ENCODE results near the gene PLS3.
"Not testable (repeated sequence)": the region's sequence is repeated elsewhere in the genome, so short reads cannot be mapped to it uniquely, and the experiment has no call there.

Gene PLS3
- 2.0 to 70.7 (median 17.8) reads per million in 17 experiments for total RNA-seq

- DNase-seq = peak; percentile 1 to 38 (median 12)
Observed at GRCh38 chrX:115560978-115561604, at the start of gene PLS3. PLS3 (plus strand) TSS chrX:115561174; CDS start chrX:115610251, 49,077 bp downstream.

GRCh38 chrX:115518113-115518512, 42.9 kb upstream of the PLS3 start:
- no peak for DNase-seq

GRCh38 chrX:115521741-115522140, 39.2 kb upstream of the PLS3 start:
- no peak for DNase-seq

- no peak for DNase-seq
Observed at GRCh38 chrX:115522952-115523351, 38.0 kb upstream of the PLS3 start.

GRCh38 chrX:115525486-115525885, 35.5 kb upstream of the PLS3 start:
- DNase-seq = no peak

- no peak for DNase-seq
Observed at GRCh38 chrX:115531818-115532403, 29.1 kb upstream of the PLS3 start.

- DNase-seq = no peak
Observed at GRCh38 chrX:115533485-115533884, 27.5 kb upstream of the PLS3 start.

- no peak for DNase-seq
Observed at GRCh38 chrX:115534383-115534782, 26.6 kb upstream of the PLS3 start.

- DNase-seq = no peak
Observed at GRCh38 chrX:115535421-115535820, 25.6 kb upstream of the PLS3 start.

GRCh38 chrX:115535844-115536243, 25.1 kb upstream of the PLS3 start:
- no peak for DNase-seq

- no peak for DNase-seq
Observed at GRCh38 chrX:115539841-115540240, 21.1 kb upstream of the PLS3 start.

- not testable (repeated sequence) for DNase-seq
Observed at GRCh38 chrX:115541045-115541444, 19.9 kb upstream of the PLS3 start.

GRCh38 chrX:115547448-115547847, 13.5 kb upstream of the PLS3 start:
- no peak for DNase-seq

- no peak for DNase-seq
Observed at GRCh38 chrX:115549008-115549407, 12.0 kb upstream of the PLS3 start.

- DNase-seq = no peak
Observed at GRCh38 chrX:115553171-115553570, 7.8 kb upstream of the PLS3 start.

GRCh38 chrX:115559672-115560071, 1.3 kb upstream of the PLS3 start:
- no peak for DNase-seq

- DNase-seq = no peak
Observed at GRCh38 chrX:115560211-115560977, 580 bp upstream of the PLS3 start.

GRCh38 chrX:115561605-115562479, 868 bp downstream of the PLS3 start:
- DNase-seq = peak in 1 of 4 experiments; percentile 2

- DNase-seq = no peak
Observed at GRCh38 chrX:115562480-115562847, 1.5 kb downstream of the PLS3 start.

GRCh38 chrX:115563633-115564162, 2.7 kb downstream of the PLS3 start:
- no peak for DNase-seq

- DNase-seq = no peak
Observed at GRCh38 chrX:115564243-115564642, 3.3 kb downstream of the PLS3 start.

- DNase-seq = no peak
Observed at GRCh38 chrX:115565888-115566287, 4.9 kb downstream of the PLS3 start.

- DNase-seq = no peak
Observed at GRCh38 chrX:115571712-115572111, 10.7 kb downstream of the PLS3 start.

Data from suppressor macrophage (primary cell).